Suppressor macrophage treated with lipopolysaccharide for 4 hours (primary cell): Measurements from ENCODE around the gene LIFR.

Experiments used
- DNase-seq: peaks from one replicate; pipeline ENCODE4 v3.0.0-alpha.2; 2020

The LIFR gene

GRCh38 chr5:38433160-38433861 lies 123.1 kb downstream of the LIFR start:
- no peak for DNase-seq

- DNase-seq, result no peak
Observed at GRCh38 chr5:38431242-38431853, 125.1 kb downstream of the LIFR start.

GRCh38 chr5:38426986-38427950 lies 129.2 kb downstream of the LIFR start:
- no peak for DNase-seq

- no peak for DNase-seq
Observed at GRCh38 chr5:38426490-38426889, 130.0 kb downstream of the LIFR start.
